Neutrophil (primary cell): ENCODE measurements around the gene GTPBP4.

Source experiments
- H3K27ac ChIP-seq: fragments of 200-600 bp; sonication (generic); 2 replicates; pipeline ENCODE4 v1.5.1; 2016; ENCODE audit warnings: mild to moderate bottlenecking, moderate library complexity
- H3K27me3 ChIP-seq: fragments of 200-600 bp; sonication (generic); 2 replicates; pipeline ENCODE4 v1.6.0; 2016; ENCODE audit warnings: mild to moderate bottlenecking
- H3K36me3 ChIP-seq: fragments of 200-600 bp; sonication (generic); 2 replicates; pipeline ENCODE4 v1.5.1; 2017
- H3K4me1 ChIP-seq, 2 experiments: fragments of 200-600 bp in 1 of 2; sonication (generic) in 1 of 2; 1 replicate in 1 of 2; 2 replicates in 1 of 2; pipeline versions ENCODE4 v1.5.1 to v1.6.1; 2013 to 2016; ENCODE audit warnings: low read depth in 1 of 2, low read length in 1 of 2, mild to moderate bottlenecking in 1 of 2, moderate library complexity in 1 of 2; ENCODE audit not compliant: control insufficient read depth in 1 of 2, insufficient read depth in 1 of 2
- H3K4me3 ChIP-seq, 2 experiments: fragments of 200-600 bp in 1 of 2; sonication (generic) in 1 of 2; 1 replicate in 1 of 2; 2 replicates in 1 of 2; pipeline ENCODE4 v1.5.1; 2013 to 2016; ENCODE audit warnings: low read depth in 1 of 2, low read length in 1 of 2, mild to moderate bottlenecking in 1 of 2, moderate library complexity in 1 of 2
- H3K9me3 ChIP-seq: fragments of 200-600 bp; sonication (generic); 2 replicates; pipeline ENCODE4 v1.5.1; 2016
- CTCF ChIP-seq: fragments of 200-600 bp; sonication (generic); IDR thresholded peaks from 2 replicates; pipeline ENCODE4 v1.5.1; 2016; ENCODE audit warnings: antibody characterized with exemption

The GTPBP4 gene

GRCh38 chr10:972763-973162 lies 15.5 kb upstream of the GTPBP4 start:
- TF ChIP-seq CTCF, result no peak
- Histone ChIP-seq H3K9me3 (no peaks in the 10 kb centered on the region), H3K27me3 (peaks cover 9% of the 10 kb centered on the region)

GRCh38 chr10:974038-974784 lies 14.0 kb upstream of the GTPBP4 start:
- Histone ChIP-seq H3K4me1 (peaks cover 0 to 6% of the 10 kb centered on the region in 2 experiments), H3K4me3 (no peak overlapping the region), H3K27me3 (no peaks in the 10 kb centered on the region), H3K36me3 (no peaks in the 10 kb centered on the region), H3K27ac (no peak overlapping the region), H3K9me3 (peaks cover 9% of the 10 kb centered on the region)
- no peak for TF ChIP-seq CTCF

More at GRCh38 chr10:972763-973162, 15.5 kb upstream of the GTPBP4 start:
- Histone ChIP-seq H3K4me1 (peaks cover 0 to 6% of the 10 kb centered on the region in 2 experiments), H3K36me3 (no peaks in the 10 kb centered on the region), H3K4me3 (no peak overlapping the region), H3K27ac (no peak overlapping the region)

GRCh38 chr10:974785-975074 lies 13.5 kb upstream of the GTPBP4 start:
- Histone ChIP-seq H3K9me3 (peaks cover 9% of the 10 kb centered on the region), H3K36me3 (no peaks in the 10 kb centered on the region), H3K4me3 (no peak overlapping the region), H3K27ac (no peak overlapping the region), H3K4me1 (peaks cover 0 to 6% of the 10 kb centered on the region in 2 experiments), H3K27me3 (no peaks in the 10 kb centered on the region)
- TF ChIP-seq CTCF, result no peak

- H3K4me3 ChIP-seq, result no peak overlapping the region
- no peak overlapping the region for H3K27ac ChIP-seq
- no peaks in the 10 kb centered on the region for H3K36me3 ChIP-seq
- no peaks in the 10 kb centered on the region for H3K27me3 ChIP-seq
- H3K4me1 ChIP-seq, result peaks cover 0 to 2% of the 10 kb centered on the region in 2 experiments
- peaks cover 9% of the 10 kb centered on the region for H3K9me3 ChIP-seq
- TF ChIP-seq CTCF, result no peak
Observed at GRCh38 chr10:976316-976715, 11.9 kb upstream of the GTPBP4 start.

GRCh38 chr10:978826-979421 lies 9.3 kb upstream of the GTPBP4 start:
- Histone ChIP-seq H3K4me1 (no peaks in the 10 kb centered on the region), H3K9me3 (peaks cover 9% of the 10 kb centered on the region), H3K27ac (no peak overlapping the region), H3K4me3 (no peak overlapping the region), H3K36me3 (no peaks in the 10 kb centered on the region), H3K27me3 (no peaks in the 10 kb centered on the region)
- no peak for TF ChIP-seq CTCF
